Neural progenitor cell (in vitro differentiated cells): ENCODE data around the gene FGL2.

Experiments
- EZH2 ChIP-seq: fragments of 200-600 bp; sonication (generic); IDR thresholded peaks from 2 replicates; pipeline ENCODE4 v1.6.1; 2017; ENCODE audit warnings: antibody characterized with exemption, mild to moderate bottlenecking, moderate library complexity
- EZH2phosphoT487 ChIP-seq: fragments of 200-600 bp; sonication (generic); IDR thresholded peaks from 2 replicates; pipeline ENCODE4 v1.6.1; 2017; ENCODE audit warnings: antibody characterized with exemption
- TF ChIP-seq, protein P1 (sequence below): fragments of 200-600 bp; sonication (generic); IDR thresholded peaks from 2 replicates; pipeline ENCODE4 v1.5.1; 2017; ENCODE audit warnings: antibody characterized with exemption, mild to moderate bottlenecking

DNA sequence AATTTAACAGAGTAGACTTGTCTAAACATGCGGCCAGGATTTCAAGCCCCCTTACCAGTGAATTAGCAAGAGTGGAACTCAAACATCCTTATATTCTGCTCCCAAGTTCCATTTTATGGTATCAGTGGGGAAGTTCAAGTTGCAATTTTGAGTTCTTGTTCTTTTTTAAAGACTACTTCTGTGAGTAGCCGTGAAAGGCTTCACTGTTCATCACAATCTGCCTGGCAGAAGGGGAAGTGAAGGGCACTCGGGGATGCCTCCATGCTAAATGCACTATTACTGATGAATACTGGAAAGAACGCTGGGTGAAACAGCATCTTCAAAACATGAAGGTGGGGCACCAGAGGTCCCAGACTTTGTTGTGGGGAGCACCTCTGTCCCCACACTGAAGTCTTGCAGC, 22.4 kb upstream of the FGL2 start:
- TF ChIP-seq, protein P1, sequence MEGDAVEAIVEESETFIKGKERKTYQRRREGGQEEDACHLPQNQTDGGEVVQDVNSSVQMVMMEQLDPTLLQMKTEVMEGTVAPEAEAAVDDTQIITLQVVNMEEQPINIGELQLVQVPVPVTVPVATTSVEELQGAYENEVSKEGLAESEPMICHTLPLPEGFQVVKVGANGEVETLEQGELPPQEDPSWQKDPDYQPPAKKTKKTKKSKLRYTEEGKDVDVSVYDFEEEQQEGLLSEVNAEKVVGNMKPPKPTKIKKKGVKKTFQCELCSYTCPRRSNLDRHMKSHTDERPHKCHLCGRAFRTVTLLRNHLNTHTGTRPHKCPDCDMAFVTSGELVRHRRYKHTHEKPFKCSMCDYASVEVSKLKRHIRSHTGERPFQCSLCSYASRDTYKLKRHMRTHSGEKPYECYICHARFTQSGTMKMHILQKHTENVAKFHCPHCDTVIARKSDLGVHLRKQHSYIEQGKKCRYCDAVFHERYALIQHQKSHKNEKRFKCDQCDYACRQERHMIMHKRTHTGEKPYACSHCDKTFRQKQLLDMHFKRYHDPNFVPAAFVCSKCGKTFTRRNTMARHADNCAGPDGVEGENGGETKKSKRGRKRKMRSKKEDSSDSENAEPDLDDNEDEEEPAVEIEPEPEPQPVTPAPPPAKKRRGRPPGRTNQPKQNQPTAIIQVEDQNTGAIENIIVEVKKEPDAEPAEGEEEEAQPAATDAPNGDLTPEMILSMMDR = no peak
- TF ChIP-seq EZH2 (no peak), EZH2phosphoT487 (no peak)
